Astrocyte (in vitro differentiated cells and primary cell): ENCODE results near the gene STRA6. TPM values are rescaled to one million over a fixed set of nuclear protein-coding genes. Genes with fewer than 3 reads are reported as not detected.

ENCODE experiments used
- DNase-seq: peaks from one replicate; pipeline ENCODE4 v3.0.0-alpha.2; 2010; ENCODE audit warnings: low read depth
- FAIRE-seq: peaks from 2 replicates; lab custom pipeline; 2011; peaks lifted over from hg19 to GRCh38; lab: Jason Lieb, UNC
- H2AFZ ChIP-seq: 2 replicates; pipeline ENCODE4 v1.6.0; 2012; ENCODE audit warnings: low read depth, low read length, inconsistent platforms
- H3K27ac ChIP-seq: 2 replicates; pipeline ENCODE4 v1.5.1; 2011; ENCODE audit warnings: low read depth, low read length, inconsistent platforms
- H3K27me3 ChIP-seq: 2 replicates; pipeline ENCODE4 v1.6.0; 2011; ENCODE audit warnings: low read length, inconsistent platforms; ENCODE audit not compliant: insufficient read depth
- H3K36me3 ChIP-seq: 2 replicates; pipeline ENCODE4 v1.5.1; 2011; ENCODE audit warnings: low read length, inconsistent platforms; ENCODE audit not compliant: insufficient read depth
- H3K4me1 ChIP-seq: 2 replicates; pipeline ENCODE4 v1.5.1; 2011; ENCODE audit warnings: low read length, inconsistent platforms; ENCODE audit not compliant: insufficient read depth
- H3K4me2 ChIP-seq: 2 replicates; pipeline ENCODE4 v1.6.0; 2012; ENCODE audit warnings: low read length, inconsistent platforms
- H3K4me3 ChIP-seq: 2 replicates; pipeline ENCODE4 v1.5.1; 2011; ENCODE audit warnings: low read depth, mild to moderate bottlenecking, low read length, inconsistent platforms; ENCODE audit not compliant: insufficient read depth
- H3K79me2 ChIP-seq: 2 replicates; pipeline ENCODE4 v1.6.0; 2012; ENCODE audit warnings: mild to moderate bottlenecking, low read length, inconsistent platforms; ENCODE audit not compliant: insufficient read depth
- H3K9ac ChIP-seq: 2 replicates; pipeline ENCODE4 v1.6.0; 2012; ENCODE audit warnings: mild to moderate bottlenecking, low read length, inconsistent platforms
- H3K9me3 ChIP-seq: 2 replicates; pipeline ENCODE4 v1.5.1; 2012; ENCODE audit warnings: low read depth, mild to moderate bottlenecking, low read length, inconsistent platforms; ENCODE audit not compliant: insufficient read depth
- H4K20me1 ChIP-seq: 2 replicates; pipeline ENCODE4 v1.6.0; 2012; ENCODE audit warnings: low read length, inconsistent platforms; ENCODE audit not compliant: insufficient read depth
- H3K27ac Mint-ChIP-seq: one replicate; pipeline ENCODE4 v1.8.0; 2021; ENCODE audit warnings: mild to moderate bottlenecking, mixed read lengths; ENCODE audit not compliant: unreplicated experiment
- H3K27me3 Mint-ChIP-seq: one replicate; pipeline ENCODE4 v1.8.0; 2021; ENCODE audit warnings: low read depth, mixed read lengths; ENCODE audit not compliant: unreplicated experiment
- H3K36me3 Mint-ChIP-seq: one replicate; pipeline ENCODE4 v1.8.0; 2021; ENCODE audit warnings: low read depth, mixed read lengths; ENCODE audit not compliant: unreplicated experiment
- H3K4me1 Mint-ChIP-seq: one replicate; pipeline ENCODE4 v1.8.0; 2021; ENCODE audit warnings: low read depth, mixed read lengths; ENCODE audit not compliant: unreplicated experiment
- H3K4me3 Mint-ChIP-seq: one replicate; pipeline ENCODE4 v1.8.0; 2021; ENCODE audit warnings: mild to moderate bottlenecking, moderate library complexity, mixed read lengths; ENCODE audit not compliant: unreplicated experiment
- H3K9me3 Mint-ChIP-seq: one replicate; pipeline ENCODE4 v1.8.0; 2021; ENCODE audit warnings: mild to moderate bottlenecking, mixed read lengths; ENCODE audit not compliant: unreplicated experiment
- EZH2 ChIP-seq: IDR thresholded peaks from 2 replicates; pipeline ENCODE4 v1.6.1; 2012; ENCODE audit warnings: mild to moderate bottlenecking, low read length, inconsistent platforms; ENCODE audit not compliant: insufficient read depth
- total RNA-seq: library from RNA; stranded (reverse); gene quantifications from 2 replicates; pipeline ENCODE4 v1.2.1, GENCODE V29; 2021
- TF ChIP-seq, protein P1 (sequence below): IDR thresholded peaks from 2 replicates; pipeline ENCODE4 v1.5.1; 2011; ENCODE audit warnings: low read depth, mild to moderate bottlenecking, inconsistent platforms, low read length, moderate library complexity; ENCODE audit not compliant: insufficient read depth

The STRA6 gene
- total RNA-seq, 1 donor from 2014 or later = 7.2 TPM

- peaks cover 7% of the 10 kb centered on the region for H3K4me1 ChIP-seq
- DNase-seq (no peak), FAIRE-seq (no peak)
- Mint-ChIP-seq H3K27me3 (peaks cover 15% of the 10 kb centered on the region), H3K27ac (no peak overlapping the region), H3K4me3 (no peak overlapping the region), H3K36me3 (no peaks in the 10 kb centered on the region), H3K4me1 (peaks cover 10% of the 10 kb centered on the region), H3K9me3 (no peaks in the 10 kb centered on the region)
- no peak overlapping the region for H3K27ac ChIP-seq
- no peaks in the 10 kb centered on the region for H4K20me1 ChIP-seq
- H3K9me3 ChIP-seq = no peaks in the 10 kb centered on the region
- TF ChIP-seq, protein P1, sequence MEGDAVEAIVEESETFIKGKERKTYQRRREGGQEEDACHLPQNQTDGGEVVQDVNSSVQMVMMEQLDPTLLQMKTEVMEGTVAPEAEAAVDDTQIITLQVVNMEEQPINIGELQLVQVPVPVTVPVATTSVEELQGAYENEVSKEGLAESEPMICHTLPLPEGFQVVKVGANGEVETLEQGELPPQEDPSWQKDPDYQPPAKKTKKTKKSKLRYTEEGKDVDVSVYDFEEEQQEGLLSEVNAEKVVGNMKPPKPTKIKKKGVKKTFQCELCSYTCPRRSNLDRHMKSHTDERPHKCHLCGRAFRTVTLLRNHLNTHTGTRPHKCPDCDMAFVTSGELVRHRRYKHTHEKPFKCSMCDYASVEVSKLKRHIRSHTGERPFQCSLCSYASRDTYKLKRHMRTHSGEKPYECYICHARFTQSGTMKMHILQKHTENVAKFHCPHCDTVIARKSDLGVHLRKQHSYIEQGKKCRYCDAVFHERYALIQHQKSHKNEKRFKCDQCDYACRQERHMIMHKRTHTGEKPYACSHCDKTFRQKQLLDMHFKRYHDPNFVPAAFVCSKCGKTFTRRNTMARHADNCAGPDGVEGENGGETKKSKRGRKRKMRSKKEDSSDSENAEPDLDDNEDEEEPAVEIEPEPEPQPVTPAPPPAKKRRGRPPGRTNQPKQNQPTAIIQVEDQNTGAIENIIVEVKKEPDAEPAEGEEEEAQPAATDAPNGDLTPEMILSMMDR = no peak
- TF ChIP-seq EZH2 = no peak
- no peak overlapping the region for H3K4me2 ChIP-seq
- no peaks in the 10 kb centered on the region for H3K79me2 ChIP-seq
- H2AFZ ChIP-seq = no peak overlapping the region
- no peak overlapping the region for H3K9ac ChIP-seq
- no peaks in the 10 kb centered on the region for H3K27me3 ChIP-seq
- H3K36me3 ChIP-seq = no peaks in the 10 kb centered on the region
- no peak overlapping the region for H3K4me3 ChIP-seq
Measured at GRCh38 chr15:74158855-74159650, 43.5 kb downstream of the STRA6 start.

DNA sequence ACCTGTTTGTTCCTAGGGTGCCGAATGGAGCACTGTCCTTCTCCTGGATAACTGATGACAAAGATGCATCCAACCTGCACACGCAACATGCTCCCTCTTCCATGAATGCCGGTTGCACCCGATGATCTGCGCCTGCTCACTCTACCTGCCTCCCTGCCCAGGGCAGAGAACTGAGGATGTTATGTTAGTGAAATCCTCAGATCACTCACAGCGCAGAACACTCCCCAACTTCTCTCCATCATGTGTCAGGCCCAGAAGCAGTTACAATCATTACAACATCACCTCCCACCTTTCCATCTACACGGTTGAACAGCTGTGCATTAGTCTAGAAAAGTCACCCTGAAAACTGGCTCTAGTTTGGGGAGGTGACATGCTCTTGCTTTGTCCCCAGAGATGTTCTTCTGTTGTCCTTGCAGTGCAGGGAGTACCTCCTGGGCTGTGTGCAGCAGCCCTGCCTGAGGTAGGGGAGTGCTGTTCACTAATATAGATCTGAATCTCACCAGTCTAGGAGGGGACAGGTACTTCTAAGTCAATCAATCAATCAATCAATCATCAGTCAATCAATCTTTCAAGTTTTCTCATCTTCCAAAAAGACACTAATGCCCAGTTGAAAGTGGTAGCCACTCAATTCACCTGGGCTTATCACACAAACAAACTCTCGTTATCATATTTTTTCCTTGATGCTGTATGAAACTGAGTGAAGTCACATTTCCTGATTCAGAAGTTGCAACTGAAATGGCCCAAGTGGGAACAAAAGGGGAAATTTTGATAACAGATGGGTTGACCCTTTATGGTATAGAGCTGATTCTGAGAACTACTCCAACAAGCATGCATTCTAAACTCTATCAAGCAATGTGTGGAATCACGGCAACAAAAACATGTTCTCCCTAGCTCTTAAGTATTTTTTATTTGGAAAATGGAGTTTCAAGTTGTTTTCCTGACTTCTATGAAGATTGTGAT, 44.4 kb downstream of the STRA6 start:
- peaks cover 13% of the 10 kb centered on the region for H3K4me1 Mint-ChIP-seq
- no peak for FAIRE-seq
- no peak overlapping the region for H3K27ac ChIP-seq

More for the DNA sequence above, 44.4 kb downstream of the STRA6 start:
- Histone ChIP-seq H3K36me3 (no peaks in the 10 kb centered on the region), H2AFZ (no peak overlapping the region), H3K9ac (no peak overlapping the region), H3K4me1 (peaks cover 7% of the 10 kb centered on the region), H3K9me3 (no peaks in the 10 kb centered on the region), H3K4me2 (no peak overlapping the region), H3K4me3 (no peak overlapping the region), H3K27me3 (no peaks in the 10 kb centered on the region), H3K79me2 (no peaks in the 10 kb centered on the region), H4K20me1 (no peaks in the 10 kb centered on the region)
- H3K9me3 Mint-ChIP-seq = no peaks in the 10 kb centered on the region
- H3K27ac Mint-ChIP-seq = no peak overlapping the region
- no peaks in the 10 kb centered on the region for H3K36me3 Mint-ChIP-seq
- no peak overlapping the region for H3K4me3 Mint-ChIP-seq
- peaks cover 15% of the 10 kb centered on the region for H3K27me3 Mint-ChIP-seq
- TF ChIP-seq, protein P1 = no peak
- no peak for DNase-seq
